ENCODE measurements around the gene CHRNA1. TPM values are rescaled to one million over a fixed set of nuclear protein-coding genes. Genes with fewer than 3 reads are reported as not detected.

The CHRNA1 gene
- total and polyA plus RNA-seq, 2 donors: 2.2 to 4.2 TPM

DNA sequence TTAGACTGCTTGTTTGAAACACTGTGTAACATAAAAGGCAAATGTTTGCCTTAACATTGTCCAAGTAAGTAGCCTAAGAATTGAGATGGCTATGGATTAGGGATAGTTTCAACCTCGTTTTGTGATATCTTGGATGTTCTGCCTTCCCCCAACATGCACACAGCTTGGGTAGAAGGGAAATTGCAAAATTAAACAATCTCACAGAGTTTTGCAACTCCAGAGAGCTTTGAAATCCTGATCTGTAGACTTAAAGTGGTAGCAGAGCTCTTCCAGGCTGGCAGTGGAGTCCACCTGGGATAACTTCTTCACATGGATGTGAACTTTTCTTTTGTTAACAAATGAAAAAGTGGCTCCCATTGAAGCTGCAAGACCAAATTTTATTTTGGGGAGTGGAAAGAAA is 59.6 kb downstream of the CHRNA1 start:
- no peak for DNase-seq (ENCODE audit: low read depth in 6 of 9, low spot score in 9 of 9)
- peaks cover 0 to 5% of the 10 kb centered on the region in 2 donors for H3K9me3 ChIP-seq (ENCODE audit: control insufficient read depth in 2 of 2, insufficient read depth in 1 of 2, low read length in 1 of 2)
- no peaks in the 10 kb centered on the region for H3K4me1 ChIP-seq (ENCODE audit: control insufficient read depth in 2 of 2, insufficient read depth in 2 of 2, low read length in 2 of 2)
- no peak overlapping the region for H3K4me3 ChIP-seq (ENCODE audit: low read length in 2 of 2)
- WGBS: 60% methylated on average over 1 of the region's 1 CpG
- H3K27me3 ChIP-seq (ENCODE audit: control insufficient read depth in 2 of 2, insufficient read depth in 1 of 2, low read length in 1 of 2): peaks cover 2 to 12% of the 10 kb centered on the region in 2 donors
- no peaks in the 10 kb centered on the region for H3K36me3 ChIP-seq (ENCODE audit: control insufficient read depth in 2 of 2, insufficient read depth in 2 of 2, low read length in 1 of 2)
- H3K27ac ChIP-seq (ENCODE audit: low read depth in 1 of 2, low read length in 1 of 2): no peak overlapping the region

DNA sequence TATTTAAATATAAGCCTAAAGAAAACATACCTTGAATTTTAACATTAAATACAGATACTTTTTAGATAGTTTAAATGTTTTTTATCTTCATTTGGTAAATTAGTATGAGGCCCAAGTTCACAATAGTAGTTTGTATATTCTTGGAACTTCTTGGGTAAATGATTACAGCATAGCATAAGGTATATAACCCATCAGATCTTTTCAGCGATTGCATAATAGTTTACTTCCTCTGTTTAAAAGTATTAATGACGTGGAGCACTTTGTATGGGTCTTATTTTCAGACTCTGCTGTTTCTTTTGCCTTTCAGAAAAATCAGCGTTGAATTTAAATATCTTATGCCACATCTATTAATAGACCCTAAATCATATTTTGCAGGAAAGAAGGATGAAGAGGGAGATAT is 60.2 kb downstream of the CHRNA1 start:
- Histone ChIP-seq H3K27me3 (ENCODE audit: control insufficient read depth in 2 of 2, insufficient read depth in 1 of 2, low read length in 1 of 2) (peaks cover 2 to 11% of the 10 kb centered on the region in 2 donors), H3K4me1 (ENCODE audit: control insufficient read depth in 2 of 2, insufficient read depth in 2 of 2, low read length in 2 of 2) (no peaks in the 10 kb centered on the region), H3K27ac (ENCODE audit: low read depth in 1 of 2, low read length in 1 of 2) (no peak overlapping the region), H3K36me3 (ENCODE audit: control insufficient read depth in 2 of 2, insufficient read depth in 2 of 2, low read length in 1 of 2) (no peaks in the 10 kb centered on the region), H3K9me3 (ENCODE audit: control insufficient read depth in 2 of 2, insufficient read depth in 1 of 2, low read length in 1 of 2) (no peaks in the 10 kb centered on the region), H3K4me3 (ENCODE audit: low read length in 2 of 2) (no peak overlapping the region)
- DNase-seq (ENCODE audit: low read depth in 6 of 9, low spot score in 9 of 9): no peak
- WGBS: 62% methylated on average over 3 of the region's 3 CpGs

DNA sequence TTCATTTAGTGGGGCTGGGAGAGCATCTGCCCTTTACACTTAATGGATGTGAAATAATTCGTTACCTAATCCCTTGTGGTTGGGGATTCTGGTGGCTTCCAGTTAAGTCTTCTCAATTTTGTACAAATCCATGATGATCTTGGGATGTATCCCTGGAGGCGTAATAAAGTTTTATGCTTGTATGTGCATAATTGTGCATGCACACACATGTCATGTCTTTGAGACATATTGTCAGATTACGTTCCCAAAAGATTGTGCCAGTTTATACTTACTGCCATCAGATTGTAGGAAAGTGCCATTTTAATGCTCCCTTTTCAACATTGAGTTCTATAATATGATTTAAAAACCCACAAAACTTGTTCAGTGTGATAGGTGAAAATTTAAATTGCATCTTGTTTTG is 60.8 kb downstream of the CHRNA1 start:
- H3K36me3 ChIP-seq (ENCODE audit: control insufficient read depth in 2 of 2, insufficient read depth in 2 of 2, low read length in 1 of 2): no peaks in the 10 kb centered on the region
- no peak overlapping the region for H3K27ac ChIP-seq (ENCODE audit: low read depth in 1 of 2, low read length in 1 of 2)
- no peaks in the 10 kb centered on the region for H3K4me1 ChIP-seq (ENCODE audit: control insufficient read depth in 2 of 2, insufficient read depth in 2 of 2, low read length in 2 of 2)
- peaks cover 2 to 11% of the 10 kb centered on the region in 2 donors for H3K27me3 ChIP-seq (ENCODE audit: control insufficient read depth in 2 of 2, insufficient read depth in 1 of 2, low read length in 1 of 2)
- no peak overlapping the region for H3K4me3 ChIP-seq (ENCODE audit: low read length in 2 of 2)
- 88% methylated on average over 3 of the region's 3 CpGs for WGBS
- H3K9me3 ChIP-seq (ENCODE audit: control insufficient read depth in 2 of 2, insufficient read depth in 1 of 2, low read length in 1 of 2): no peaks in the 10 kb centered on the region
- DNase-seq (ENCODE audit: low read depth in 6 of 9, low spot score in 9 of 9): no peak

DNA sequence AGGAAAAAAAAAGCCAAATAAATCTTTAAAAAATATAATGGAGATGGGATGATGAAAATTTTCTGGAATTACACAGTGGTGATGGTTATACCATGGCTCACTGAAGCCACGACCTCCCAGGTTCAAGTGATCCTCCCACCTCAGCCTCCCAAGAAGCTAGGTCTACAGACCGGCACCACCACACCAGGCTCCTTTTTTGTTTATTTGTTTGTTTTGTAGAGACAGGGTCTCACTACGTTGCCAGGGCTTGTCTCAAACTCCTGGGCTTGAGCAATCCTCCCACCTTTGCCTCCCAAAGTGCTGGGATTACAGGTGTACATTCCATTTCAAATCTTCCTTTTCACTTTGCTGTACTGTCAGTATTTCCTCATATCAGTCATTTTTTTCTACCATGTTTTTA is 61.7 kb downstream of the CHRNA1 start:
- WGBS: 88% methylated on average over 3 of the region's 3 CpGs
- Histone ChIP-seq H3K4me1 (ENCODE audit: control insufficient read depth in 2 of 2, insufficient read depth in 2 of 2, low read length in 2 of 2) (no peaks in the 10 kb centered on the region), H3K27ac (ENCODE audit: low read depth in 1 of 2, low read length in 1 of 2) (no peak overlapping the region), H3K9me3 (ENCODE audit: control insufficient read depth in 2 of 2, insufficient read depth in 1 of 2, low read length in 1 of 2) (no peaks in the 10 kb centered on the region), H3K27me3 (ENCODE audit: control insufficient read depth in 2 of 2, insufficient read depth in 1 of 2, low read length in 1 of 2) (peaks cover 0 to 11% of the 10 kb centered on the region in 2 donors), H3K4me3 (ENCODE audit: low read length in 2 of 2) (no peak overlapping the region), H3K36me3 (ENCODE audit: control insufficient read depth in 2 of 2, insufficient read depth in 2 of 2, low read length in 1 of 2) (no peaks in the 10 kb centered on the region)
- no peak for DNase-seq (ENCODE audit: low read depth in 6 of 9, low spot score in 9 of 9)

DNA sequence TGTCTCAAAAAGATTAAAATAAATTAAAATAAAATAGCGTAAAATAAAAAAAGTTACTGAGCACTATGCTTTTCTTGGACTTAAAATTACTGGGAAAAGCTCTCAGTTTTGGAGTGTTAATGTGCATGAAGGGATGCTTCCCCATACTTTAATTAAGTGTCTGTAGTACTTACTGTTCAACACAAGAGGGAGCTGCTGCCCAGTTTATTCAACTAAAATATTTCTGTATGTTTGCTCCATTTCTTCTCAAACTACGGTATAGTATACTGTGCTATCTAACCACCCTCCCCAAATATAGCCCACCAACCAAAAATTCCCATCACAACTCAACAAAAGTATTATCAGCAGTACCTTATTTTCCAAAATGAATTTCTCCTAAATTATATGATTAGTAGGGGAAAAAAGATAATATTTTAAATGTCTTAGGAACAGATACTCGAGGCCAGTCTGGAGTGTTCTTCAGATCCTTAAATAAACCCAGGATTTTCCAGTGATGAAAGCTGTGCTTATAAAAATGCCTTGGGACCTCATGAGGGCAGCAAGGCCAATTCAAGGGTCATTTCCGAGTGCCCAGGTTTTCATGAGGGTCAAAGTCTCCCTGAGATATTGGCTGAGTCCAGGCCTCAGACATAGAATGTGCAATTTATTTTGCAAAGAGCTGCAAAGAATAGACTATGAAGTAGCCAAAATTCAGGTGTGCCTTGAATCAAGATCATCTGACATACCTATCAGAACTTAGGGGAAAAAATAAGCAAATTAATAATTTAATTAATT is 64.1 kb downstream of the CHRNA1 start:
- no peaks in the 10 kb centered on the region for H3K4me1 ChIP-seq (ENCODE audit: control insufficient read depth in 2 of 2, insufficient read depth in 2 of 2, low read length in 2 of 2)
- no peaks in the 10 kb centered on the region for H3K9me3 ChIP-seq (ENCODE audit: control insufficient read depth in 2 of 2, insufficient read depth in 1 of 2, low read length in 1 of 2)
- H3K27me3 ChIP-seq (ENCODE audit: control insufficient read depth in 2 of 2, insufficient read depth in 1 of 2, low read length in 1 of 2): peaks cover 0 to 19% of the 10 kb centered on the region in 2 donors
- no peak overlapping the region for H3K27ac ChIP-seq (ENCODE audit: low read depth in 1 of 2, low read length in 1 of 2)
- peak in 6 of 9 donors; percentile 26 to 71 (median 46) for DNase-seq (ENCODE audit: low read depth in 6 of 9, low spot score in 9 of 9)
- no peaks in the 10 kb centered on the region for H3K36me3 ChIP-seq (ENCODE audit: control insufficient read depth in 2 of 2, insufficient read depth in 2 of 2, low read length in 1 of 2)
- 31% methylated on average over 4 of the region's 4 CpGs for WGBS
- H3K4me3 ChIP-seq (ENCODE audit: low read length in 2 of 2): no peak overlapping the region

Other genes starting within 250 kb of the CHRNA1 start
- 21.9 TPM for gene WIPF1, start 166.7 kb downstream of the CHRNA1 start, total RNA-seq
- 65.0 TPM for gene WIPF1, start 166.7 kb downstream of the CHRNA1 start, polyA plus RNA-seq
- gene CHN1, start 240.9 kb upstream of the CHRNA1 start, total RNA-seq: 3.1 TPM
- gene CHN1, start 240.9 kb upstream of the CHRNA1 start, polyA plus RNA-seq: 5.0 TPM

Measured in thymus (tissue), 11 donors.